ENCODE results near the gene TMEM196.

GRCh38 chr7:19708397-19709248 lies 64.8 kb downstream of the TMEM196 start, which contains the start of gene POLR1F:
- TF ChIP-seq CTCF (IDR thresholded peaks at IDR 0.05; ENCODE audit: low read depth, low read length, missing input control) (peak; percentile 92), YY1 (IDR thresholded peaks at IDR 0.05) (peak; percentile 98), ATF3 (IDR thresholded peaks at IDR 0.05) (no peak), GABPA (IDR thresholded peaks at IDR 0.05 in 1 of 2, conservative IDR thresholded peaks at IDR 0.05 in 1 of 2) (peak in 1 of 2 donors; percentile 58), JUND (IDR thresholded peaks at IDR 0.05) (no peak), TAF1 (conservative IDR thresholded peaks at IDR 0.05) (peak; percentile 89), EGR1 (IDR thresholded peaks at IDR 0.05; ENCODE audit: low read depth in 2 of 2) (no peak), ZBTB33 (IDR thresholded peaks at IDR 0.05) (peak; percentile 87), MAX (IDR thresholded peaks at IDR 0.05) (peak; percentile 92), NR2F2 (IDR thresholded peaks at IDR 0.05) (no peak), SP1 (IDR thresholded peaks at IDR 0.05) (peak; percentile 69), RAD21 (IDR thresholded peaks at IDR 0.05) (peak; percentile 74 to 80), REST (IDR thresholded peaks at IDR 0.05) (peak; percentile 37), HNF4G (IDR thresholded peaks at IDR 0.05) (no peak)
